Cardiac atrium fibroblast (primary cell): ENCODE measurements around the gene CCDC121. TPM values are rescaled to one million over a fixed set of nuclear protein-coding genes. Genes with fewer than 3 reads are reported as not detected.

Experiments used
- total RNA-seq: library from RNA; depleted of rRNA; stranded (reverse); fragments of >200 nt; gene quantifications from 2 replicates; pipeline ENCODE4 v1.2.3, GENCODE V29; 2015

CCDC121 gene, protein sequence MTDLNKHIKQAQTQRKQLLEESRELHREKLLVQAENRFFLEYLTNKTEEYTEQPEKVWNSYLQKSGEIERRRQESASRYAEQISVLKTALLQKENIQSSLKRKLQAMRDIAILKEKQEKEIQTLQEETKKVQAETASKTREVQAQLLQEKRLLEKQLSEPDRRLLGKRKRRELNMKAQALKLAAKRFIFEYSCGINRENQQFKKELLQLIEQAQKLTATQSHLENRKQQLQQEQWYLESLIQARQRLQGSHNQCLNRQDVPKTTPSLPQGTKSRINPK
- total RNA-seq, result 1.6 and 2.1 TPM in 2 replicates

DNA sequence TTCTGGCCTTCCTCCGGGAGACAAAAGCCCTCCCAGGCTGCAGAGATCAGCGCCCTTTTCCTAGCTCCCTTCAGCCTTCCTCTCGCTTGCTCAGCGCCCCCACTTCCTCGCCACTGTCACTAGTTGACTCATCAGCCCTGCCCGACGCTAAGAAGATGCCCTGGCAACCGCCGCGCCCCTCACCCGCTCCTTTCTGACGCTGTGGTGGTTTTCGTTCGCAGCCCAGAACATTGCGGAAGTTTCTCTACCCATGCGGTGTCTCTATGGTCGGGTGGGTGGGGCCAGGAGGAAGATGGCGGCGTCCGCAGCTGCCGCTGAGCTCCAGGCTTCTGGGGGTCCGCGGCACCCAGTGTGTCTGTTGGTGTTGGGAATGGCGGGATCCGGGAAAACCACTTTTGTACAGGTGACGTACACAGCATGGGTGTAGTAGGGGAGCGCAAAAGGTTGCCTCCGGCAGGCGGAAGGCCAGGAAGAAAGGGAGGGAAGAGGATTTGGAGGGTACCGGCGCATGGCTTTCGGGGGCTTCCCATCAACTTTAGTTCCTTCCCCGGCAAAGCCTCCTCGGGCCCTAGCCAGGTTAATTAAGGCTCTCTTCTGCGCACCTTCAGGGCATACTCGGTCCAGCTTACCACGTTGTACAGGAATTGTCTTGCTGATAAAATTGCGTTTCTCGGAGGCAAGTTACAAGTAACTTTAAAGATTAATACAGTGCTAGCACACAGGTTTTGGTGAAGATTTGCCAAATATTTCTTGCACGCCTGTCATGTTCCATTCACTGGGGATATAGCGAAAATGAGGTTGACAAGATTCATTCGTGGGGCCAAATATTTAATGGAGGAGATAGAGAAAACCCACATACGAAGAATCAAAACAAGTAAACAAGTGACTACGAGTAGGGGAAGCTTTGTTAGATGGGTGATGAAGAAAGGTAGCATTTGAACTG lies at the start of gene CCDC121, which contains the start of gene GPN1:
CCDC121 (minus strand) TSS at position 246 of the 943 bp plus-strand sequence. CDS start 1,213 bp downstream, outside the sequence.
GPN1 (plus strand) TSS at position 284 of the 943 bp plus-strand sequence; CDS start at position 293, 9 bp downstream.

GRCh38 chr2:27663285-27664153 lies 34.7 kb upstream of the CCDC121 start, which contains the start of the genes SLC4A1AP and SUPT7L:
Gene SLC4A1AP (plus strand): TSS chr2:27663889. CDS start chr2:27663915, 26 bp downstream.
Gene SUPT7L (minus strand): TSS chr2:27663614. CDS start chr2:27662192, 1,422 bp downstream.

GRCh38 chr2:27582695-27583389 lies 46.0 kb downstream of the CCDC121 start, which contains the start of gene ZNF512:
Gene ZNF512 (plus strand): TSS chr2:27583042. CDS start chr2:27583113, 71 bp downstream.

Other genes starting within 250 kb of the CCDC121 start
- gene ZNF513, start 248.3 kb downstream of the CCDC121 start, total RNA-seq, result 4.0 and 6.2 TPM in 2 replicates
- gene PPM1G, start 219.4 kb downstream of the CCDC121 start, total RNA-seq, result 54.6 and 54.7 TPM in 2 replicates
- 75.3 and 91.5 TPM in 2 replicates for gene NRBP1, start 200.4 kb downstream of the CCDC121 start, total RNA-seq
- 0.97 TPM in 1 of 2 replicates, not detected in the other for gene KRTCAP3, start 186.6 kb downstream of the CCDC121 start, total RNA-seq
- gene IFT172, start 139.3 kb downstream of the CCDC121 start, total RNA-seq, result 17.9 and 35.2 TPM in 2 replicates
- gene FNDC4, start 133.8 kb downstream of the CCDC121 start, total RNA-seq, result 12.8 and 15.6 TPM in 2 replicates
- 0.32 TPM in 1 of 2 replicates, not detected in the other for gene GCKR, start 132.2 kb downstream of the CCDC121 start, total RNA-seq
- 14.6 and 17.1 TPM in 2 replicates for gene ZNF512, start 46.0 kb downstream of the CCDC121 start, total RNA-seq
- 21.3 and 21.9 TPM in 2 replicates for gene GPN1, start within 50 bp of the CCDC121 start, total RNA-seq
- 16.1 and 20.6 TPM in 2 replicates for gene SUPT7L, start 34.6 kb upstream of the CCDC121 start, total RNA-seq
- 15.2 and 24.9 TPM in 2 replicates for gene SLC4A1AP, start 34.9 kb upstream of the CCDC121 start, total RNA-seq
- gene MRPL33, start 142.7 kb upstream of the CCDC121 start, total RNA-seq, result 66.1 and 94.2 TPM in 2 replicates